ENCODE data around the gene DPH1. TPM values are rescaled to one million over a fixed set of nuclear protein-coding genes. Genes with fewer than 3 reads are reported as not detected.
A peak's percentile ranks its signal among the peaks of the same experiment; 100 is the strongest.

Gene DPH1
- total and polyA plus RNA-seq, 2 of the 4 experiments (the other 2 are of a cell fraction), result 24.4 to 49.9 TPM

GRCh38 chr17:2090804-2091534 is 61.0 kb downstream of the DPH1 start:
- intact Hi-C loops (cut with micrococcal nuclease), result loop anchor here (1.0 kb wide), 1 partner anchor 153 kb away; no protein-coding TSS in a partner anchor
- H3K79me1 ChIP-seq (ENCODE audit: low read depth in 1 of 2, low read length in 2 of 2), result peaks cover 13 to 76% of the 10 kb centered on the region in 2 experiments; a peak in 3 of 4 replicates
- no peak overlapping the region for H3K4me3 ChIP-seq (ENCODE audit: insufficient read depth, low read depth, low read length)
- H2AK9ac ChIP-seq (replicated peaks; ENCODE audit: low read depth, low read length, poor library complexity), result no peak overlapping the region
- peak overlapping the region; percentile 67; the same call in 1 of the 2 replicates for H3K18ac ChIP-seq (ENCODE audit: low read depth, low read length)
- H3K27me3 ChIP-seq (ENCODE audit: control insufficient read depth, insufficient read depth, low read length), result no peaks in the 10 kb centered on the region
- BruUV-seq (replicated peaks), result no TSS peak
- peak overlapping the region; percentile 76 for H3K56ac ChIP-seq (ENCODE audit: extremely low read depth, insufficient read depth, low read length)
- H2BK15ac ChIP-seq (ENCODE audit: low read depth, low read length), result peak overlapping the region; percentile 72; the same call in 2 of the 3 replicates
- peak; percentile 97 for DNase-seq
- CTCF ChIA-PET, result interaction anchor here (0.9 to 3.3 kb wide), 6 partner anchors 11 to 154 kb away, joined by 3 to 15 read pairs (median 4); no protein-coding TSS in a partner anchor
- peak overlapping the region; percentile 95 for H3K14ac ChIP-seq (replicated peaks; ENCODE audit: low read depth, low read length)
- peak overlapping the region; percentile 90 for H2BK5ac ChIP-seq (ENCODE audit: low read depth, low read length, poor library complexity, severe bottlenecking)
- H2AK5ac ChIP-seq (ENCODE audit: low read depth, low read length), result peak overlapping the region; percentile 84
- peak overlapping the region; percentile 82 for H2BK20ac ChIP-seq (ENCODE audit: low read depth, low read length)
- H3K23ac ChIP-seq (ENCODE audit: low read depth, low read length), result peak overlapping the region; percentile 85
- H3K4me2 ChIP-seq (ENCODE audit: low read depth, low read length), result peak overlapping the region; percentile 26
- 0% methylated on average over 1 of the region's 2 CpGs; no CpG with 5 or more reads in 1 of the 2 experiments for WGBS, 2 experiments (ENCODE audit: extremely low coverage in 2 of 2, insufficient read length in 1 of 2)
- dilution Hi-C loops (cut with HindIII; ENCODE audit: low sequenced_read_pairs, unreplicated experiment), result no loop called here
- POLR2A ChIA-PET (ENCODE audit: unreplicated experiment), result no interaction called here
- H3K9ac ChIP-seq (ENCODE audit: low read depth, low read length), result peak overlapping the region; percentile 61; the same call in 1 of the 2 replicates
- no peaks in the 10 kb centered on the region; the same call in 1 of the 2 replicates for H4K20me1 ChIP-seq (ENCODE audit: insufficient read depth, low read length)
- peak overlapping the region; percentile 93 for H3K4ac ChIP-seq (ENCODE audit: low read depth, low read length)
- H3K4me1 ChIP-seq (ENCODE audit: control insufficient read depth, insufficient read depth, low read length), result peaks cover 18% of the 10 kb centered on the region
- peak overlapping the region; percentile 79 for H3K27ac ChIP-seq (ENCODE audit: insufficient read depth, low read length)
- peak overlapping the region; percentile 88 for H4K91ac ChIP-seq (ENCODE audit: insufficient read depth, low read depth, low read length)
- H2AFZ ChIP-seq (replicated peaks; ENCODE audit: low read length, poor library complexity), result peak overlapping the region; percentile 70
- in situ Hi-C loops (cut with MboI; ENCODE audit: low sequenced_read_pairs), result no loop called here
- peak; percentile 90 for ATAC-seq (ENCODE audit: low read depth)
- H3K9me1 ChIP-seq (ENCODE audit: insufficient read depth, low read length), result peaks cover 35% of the 10 kb centered on the region
- H4K5ac ChIP-seq (ENCODE audit: low read depth, low read length), result peak overlapping the region; percentile 70; the same call in 1 of the 2 replicates
- H3K9me3 ChIP-seq (ENCODE audit: control insufficient read depth, insufficient read depth, low read length), result no peaks in the 10 kb centered on the region
- no peaks in the 10 kb centered on the region; the same call in 1 of the 2 replicates for H3K36me3 ChIP-seq (ENCODE audit: control insufficient read depth, insufficient read depth, low read length)
- H2BK120ac ChIP-seq (ENCODE audit: low read depth, low read length), result peak overlapping the region; percentile 90
- peak overlapping the region; percentile 84 to 95 for H4K8ac ChIP-seq (ENCODE audit: low read depth in 2 of 2, low read length in 2 of 2)
- TF ChIP-seq CHD1 (IDR thresholded peaks at IDR 0.05; ENCODE audit: low read depth, low read length) (no peak), RAD21 (IDR thresholded peaks at IDR 0.05; ENCODE audit: low read length) (peak; percentile 74), SMC3 (IDR thresholded peaks at IDR 0.05; ENCODE audit: low read depth, low read length) (peak; percentile 55), POLR2A (IDR thresholded peaks at IDR 0.05; ENCODE audit: low read depth, low read length) (peak; percentile 57), FOS (IDR thresholded peaks at IDR 0.05; ENCODE audit: low read depth, low read length) (no peak), CTCF (conservative IDR thresholded peaks at IDR 0.05; ENCODE audit: low read depth, low read length) (peak; percentile 55), USF2 (IDR thresholded peaks at IDR 0.05; ENCODE audit: low read depth, low read length) (no peak), MAFK (IDR thresholded peaks at IDR 0.05; ENCODE audit: low read depth, low read length) (0 out of 2 replicates have a peak, but pooled peaks have one; percentile 29), MXI1 (IDR thresholded peaks at IDR 0.05; ENCODE audit: borderline replicate concordance, low read depth, low read length) (0 out of 2 replicates have a peak, but pooled peaks have one; percentile 25), RFX5 (IDR thresholded peaks at IDR 0.05; ENCODE audit: low read depth, low read length) (no peak), ELK1 (IDR thresholded peaks at IDR 0.05; ENCODE audit: borderline replicate concordance, low read depth, low read length) (no peak), NFE2L2 (IDR thresholded peaks at IDR 0.05; ENCODE audit: low read depth, low read length) (peak; percentile 85), BHLHE40 (IDR thresholded peaks at IDR 0.05; ENCODE audit: low read depth, low read length) (no peak; the same call in 1 of the 2 replicates)
